Sigmoid colon (tissue), 7 donors: Measurements from ENCODE around the gene ACYP1. TPM values are rescaled to one million over a fixed set of nuclear protein-coding genes. Genes with fewer than 3 reads are reported as not detected.

Source experiments
- DNase-seq: peaks from one replicate; pipeline ENCODE4 v3.0.0-alpha.2; 2019
- H3K27ac ChIP-seq, 4 donors: fragments of 200-600 bp; sonication (generic); one replicate each; pipeline ENCODE4 v1.5.1; 2016 to 2019; ENCODE audit warnings: mild to moderate bottlenecking in 1 of 4
- H3K27me3 ChIP-seq, 3 donors: fragments of 200-600 bp; sonication (generic); one replicate each; pipeline ENCODE4 v1.5.1; 2019; ENCODE audit warnings: mild to moderate bottlenecking in 1 of 3
- H3K36me3 ChIP-seq, 4 donors: fragments of 200-600 bp; sonication (generic); one replicate each; pipeline ENCODE4 v1.5.1; 2016 to 2019
- H3K4me1 ChIP-seq, 4 donors: fragments of 200-600 bp; sonication (generic); one replicate each; pipeline ENCODE4 v1.5.1; 2017 to 2019
- H3K4me3 ChIP-seq, 4 donors: fragments of 200-600 bp; sonication (generic); one replicate each; pipeline ENCODE4 v1.5.1; 2017 to 2019; ENCODE audit warnings: mild to moderate bottlenecking in 2 of 4, moderate library complexity in 1 of 4
- H3K9me3 ChIP-seq, 4 donors: fragments of 200-600 bp in 3 of 4; sonication (generic) in 3 of 4; one replicate each; pipeline versions ENCODE4 v1.5.1 to v1.6.1; 2013 to 2019
- EP300 ChIP-seq, 4 donors: sonication (generic); formaldehyde crosslinking; IDR thresholded peaks; one replicate each; pipeline ENCODE4 v1.6.1; 2017; ENCODE audit warnings: antibody characterized with exemption in 4 of 4
- POLR2A ChIP-seq, 2 donors: fragments of 450-650 bp; IDR thresholded peaks; one replicate each; pipeline ENCODE4 v1.6.1; 2016; ENCODE audit warnings: antibody characterized with exemption in 2 of 2, mild to moderate bottlenecking in 2 of 2, moderate library complexity in 2 of 2
- POLR2AphosphoS5 ChIP-seq, 4 donors: sonication (generic); formaldehyde crosslinking; IDR thresholded peaks; one replicate each; pipeline ENCODE4 v1.6.1; 2017; ENCODE audit warnings: antibody characterized with exemption in 4 of 4
- WGBS, 2 donors: extraction: QIAGEN DNeasy Blood & Tissue Kit; methylation state at CpG; one replicate each; pipeline ENCODE4 v1.1.7; 2013; 5-methylcytosine and 5-hydroxymethylcytosine counted together
- intact Hi-C: fragments of 100-400 bp; cut with DNase I; formaldehyde crosslinking; loops from one replicate; pipeline ENCODE4 v1.15.1; 2023
- polyA plus RNA-seq, 3 donors: library from polyadenylated mRNA; stranded (reverse); fragments of 200-250 nt; gene quantifications; one replicate each; pipeline ENCODE4 v1.2.3, GENCODE V29; 2013
- total RNA-seq, 4 donors: library from RNA; depleted of rRNA; stranded (reverse); fragments of >200 nt; gene quantifications; one replicate each; pipeline ENCODE4 v1.1.0, GENCODE V29; 2016
- TF ChIP-seq, protein P1 (sequence below), 4 experiments: fragments of 450-650 bp in 3 of 4; fragments of 200-600 bp in 1 of 4; IDR thresholded peaks; one replicate each; pipeline ENCODE4 v1.5.1; 2016 to 2019; ENCODE audit warnings: antibody characterized with exemption in 4 of 4, mild to moderate bottlenecking in 3 of 4, moderate library complexity in 2 of 4
- donor health status: healthy with polysubstance abuse.
- donor health status: Bipolar disorder and iron deficiency.
- donor health status: healthy.

The ACYP1 gene
- total and polyA plus RNA-seq, 7 donors = 4.2 to 36.3 (median 20.5) TPM

DNA sequence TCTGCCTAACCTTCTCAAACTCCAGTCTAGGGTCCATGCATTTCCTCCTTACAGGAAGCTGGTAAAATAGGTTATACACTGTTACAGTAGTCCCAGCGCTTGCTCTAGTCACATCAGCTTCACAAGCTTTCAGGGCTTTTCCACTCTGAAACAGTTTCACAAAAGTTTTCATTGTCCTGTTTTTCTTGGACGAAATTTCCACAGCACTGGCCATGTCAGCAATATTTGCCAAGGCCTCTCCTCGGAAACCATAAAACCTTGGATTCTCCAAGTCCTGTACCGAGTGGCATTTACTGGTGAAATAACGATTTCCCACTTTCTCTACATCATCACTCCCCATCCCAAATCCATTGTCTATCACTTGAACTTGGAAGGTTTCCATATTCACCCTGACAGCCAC lies 14.7 kb downstream of the ACYP1 start:
- peaks cover 0 to 44% (median 28%) of the 10 kb centered on the region in 4 donors for H3K4me1 ChIP-seq
- H3K36me3 ChIP-seq = no peaks in the 10 kb centered on the region
- H3K4me3 ChIP-seq = no peak overlapping the region
- TF ChIP-seq EP300 (IDR thresholded peaks at IDR 0.05) (no peak), POLR2AphosphoS5 (IDR thresholded peaks at IDR 0.05) (no peak), POLR2A (IDR thresholded peaks at IDR 0.05) (no peak)
- TF ChIP-seq, protein P1, sequence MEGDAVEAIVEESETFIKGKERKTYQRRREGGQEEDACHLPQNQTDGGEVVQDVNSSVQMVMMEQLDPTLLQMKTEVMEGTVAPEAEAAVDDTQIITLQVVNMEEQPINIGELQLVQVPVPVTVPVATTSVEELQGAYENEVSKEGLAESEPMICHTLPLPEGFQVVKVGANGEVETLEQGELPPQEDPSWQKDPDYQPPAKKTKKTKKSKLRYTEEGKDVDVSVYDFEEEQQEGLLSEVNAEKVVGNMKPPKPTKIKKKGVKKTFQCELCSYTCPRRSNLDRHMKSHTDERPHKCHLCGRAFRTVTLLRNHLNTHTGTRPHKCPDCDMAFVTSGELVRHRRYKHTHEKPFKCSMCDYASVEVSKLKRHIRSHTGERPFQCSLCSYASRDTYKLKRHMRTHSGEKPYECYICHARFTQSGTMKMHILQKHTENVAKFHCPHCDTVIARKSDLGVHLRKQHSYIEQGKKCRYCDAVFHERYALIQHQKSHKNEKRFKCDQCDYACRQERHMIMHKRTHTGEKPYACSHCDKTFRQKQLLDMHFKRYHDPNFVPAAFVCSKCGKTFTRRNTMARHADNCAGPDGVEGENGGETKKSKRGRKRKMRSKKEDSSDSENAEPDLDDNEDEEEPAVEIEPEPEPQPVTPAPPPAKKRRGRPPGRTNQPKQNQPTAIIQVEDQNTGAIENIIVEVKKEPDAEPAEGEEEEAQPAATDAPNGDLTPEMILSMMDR (IDR thresholded peaks at IDR 0.05) = no peak
- no peaks in the 10 kb centered on the region for H3K9me3 ChIP-seq
- DNase-seq = no peak
- peak overlapping the region; percentile 19 to 93 (median 41) for H3K27ac ChIP-seq
- 92 to 94% methylated on average over 5 of the region's 5 CpGs for WGBS, 2 donors
- no peaks in the 10 kb centered on the region for H3K27me3 ChIP-seq
- intact Hi-C loops = loop anchor here (5.0 kb wide), 1 partner anchor 33 kb away; no protein-coding TSS in a partner anchor

DNA sequence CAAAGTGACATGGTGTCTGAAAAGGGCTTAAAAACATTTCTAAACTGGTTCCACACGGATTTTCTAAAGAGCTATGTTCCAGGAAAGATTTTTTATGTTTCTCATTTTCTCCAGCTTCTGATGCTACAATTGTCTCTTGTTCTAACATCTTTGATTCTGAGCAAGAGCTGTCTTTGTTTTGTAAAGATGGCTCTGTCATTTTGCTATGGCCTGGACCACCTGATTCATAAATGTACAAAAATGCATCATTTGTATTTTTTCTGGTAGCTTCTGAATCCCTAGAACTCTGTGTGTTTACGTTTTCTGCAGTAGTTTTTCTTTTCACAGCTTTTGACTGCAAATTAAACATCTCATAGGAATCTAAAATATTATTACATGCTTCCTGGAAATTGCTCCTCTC lies 15.7 kb downstream of the ACYP1 start:
- no peak overlapping the region for H3K4me3 ChIP-seq
- intact Hi-C loops = loop anchor here (5.0 kb wide), 1 partner anchor 34 kb away; no protein-coding TSS in a partner anchor
- peaks cover 0 to 47% (median 29%) of the 10 kb centered on the region in 4 donors for H3K4me1 ChIP-seq
- no peak for DNase-seq
- H3K27ac ChIP-seq = peak overlapping the region in 1 of 4 donors; percentile 93
- H3K9me3 ChIP-seq = no peaks in the 10 kb centered on the region
- no peaks in the 10 kb centered on the region for H3K27me3 ChIP-seq
- TF ChIP-seq, protein P1 (IDR thresholded peaks at IDR 0.05) = no peak
- no peak for TF ChIP-seq POLR2AphosphoS5 (IDR thresholded peaks at IDR 0.05)
- no peak for TF ChIP-seq POLR2A (IDR thresholded peaks at IDR 0.05)
- TF ChIP-seq EP300 (IDR thresholded peaks at IDR 0.05) = no peak
- H3K36me3 ChIP-seq = peaks cover 0 to 3% (median 0%) of the 10 kb centered on the region in 4 donors
- WGBS, 2 donors = 87 to 90% methylated on average over 2 of the region's 2 CpGs

DNA sequence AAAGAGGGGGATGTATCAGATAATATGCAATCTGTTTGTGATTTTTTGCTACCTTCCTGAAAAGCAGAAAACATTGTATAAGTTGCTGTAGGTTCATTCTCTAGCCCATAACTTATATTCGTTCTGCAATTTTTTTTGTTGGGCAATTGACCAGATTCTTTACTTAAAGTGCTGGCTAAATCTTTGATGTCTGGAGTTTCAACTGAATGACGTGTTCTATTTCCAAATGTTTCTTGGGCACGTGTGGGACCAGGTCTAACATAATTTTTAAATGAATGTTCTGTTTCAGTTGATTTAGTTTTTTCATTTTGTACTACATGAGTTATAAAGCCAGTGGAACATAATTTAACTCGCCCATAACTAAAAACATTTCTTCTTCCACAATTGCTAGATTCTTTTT lies 16.3 kb downstream of the ACYP1 start:
- Histone ChIP-seq H3K4me1 (peaks cover 0 to 47% (median 29%) of the 10 kb centered on the region in 4 donors), H3K4me3 (no peak overlapping the region), H3K27ac (no peak overlapping the region), H3K9me3 (no peaks in the 10 kb centered on the region), H3K27me3 (no peaks in the 10 kb centered on the region), H3K36me3 (peaks cover 0 to 6% (median 0%) of the 10 kb centered on the region in 4 donors)
- WGBS, 2 donors = 95 to 98% methylated on average over 4 of the region's 4 CpGs
- no peak for DNase-seq
- intact Hi-C loops = loop anchor here (5.0 kb wide), 1 partner anchor 35 kb away; no protein-coding TSS in a partner anchor
- TF ChIP-seq POLR2A (IDR thresholded peaks at IDR 0.05) (no peak), POLR2AphosphoS5 (IDR thresholded peaks at IDR 0.05) (no peak), EP300 (IDR thresholded peaks at IDR 0.05) (no peak)
- TF ChIP-seq, protein P1 (IDR thresholded peaks at IDR 0.05) = no peak

DNA sequence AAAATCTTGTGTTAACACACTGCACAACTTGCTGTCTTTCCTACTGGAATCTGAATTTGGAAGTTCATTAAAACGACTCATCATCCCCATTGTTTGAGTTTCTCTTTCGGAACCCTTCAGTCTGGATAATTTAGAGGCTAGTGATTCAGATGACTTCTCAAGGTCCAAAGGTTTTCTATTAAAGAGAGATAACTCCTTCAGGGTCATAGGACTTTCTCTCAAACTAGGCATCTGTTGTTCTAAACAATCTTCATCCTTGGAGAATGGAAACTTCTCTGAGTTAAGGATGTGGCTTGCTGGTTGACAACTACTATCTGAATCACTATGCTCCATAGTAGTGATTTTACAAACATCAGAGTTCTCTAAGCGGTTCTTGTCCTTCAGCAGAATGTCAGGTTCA lies 16.9 kb downstream of the ACYP1 start:
- H3K27ac ChIP-seq = no peak overlapping the region
- H3K4me1 ChIP-seq = peaks cover 0 to 47% (median 29%) of the 10 kb centered on the region in 4 donors
- H3K9me3 ChIP-seq = no peaks in the 10 kb centered on the region

More for the DNA sequence above, 16.9 kb downstream of the ACYP1 start:
- no peak overlapping the region for H3K4me3 ChIP-seq
- intact Hi-C loops = loop anchor here (5.0 kb wide), 1 partner anchor 35 kb away; no protein-coding TSS in a partner anchor
- DNase-seq = no peak
- peaks cover 0 to 12% (median 0%) of the 10 kb centered on the region in 4 donors for H3K36me3 ChIP-seq
- H3K27me3 ChIP-seq = no peaks in the 10 kb centered on the region
- WGBS, 2 donors = 78 to 82% methylated on average over 3 of the region's 3 CpGs
- TF ChIP-seq EP300 (IDR thresholded peaks at IDR 0.05) = no peak
- no peak for TF ChIP-seq POLR2A (IDR thresholded peaks at IDR 0.05)
- TF ChIP-seq, protein P1 (IDR thresholded peaks at IDR 0.05) = no peak
- no peak for TF ChIP-seq POLR2AphosphoS5 (IDR thresholded peaks at IDR 0.05)
